ENCODE results near the gene GABRG3. TPM values are rescaled to one million over a fixed set of nuclear protein-coding genes. Genes with fewer than 3 reads are reported as not detected.

GABRG3 gene
- total RNA-seq, 1 experiment from 2014 or later, result 0.15 TPM

- H3K27me3 ChIP-seq (ENCODE audit: insufficient read depth, low read length), result no peaks in the 10 kb centered on the region
- no peak overlapping the region for H4K8ac ChIP-seq (replicated peaks; ENCODE audit: insufficient read length, low read depth, low read length)
- H2BK15ac ChIP-seq (ENCODE audit: low read depth, low read length), result no peak overlapping the region
- H3K14ac ChIP-seq (ENCODE audit: insufficient read depth, low read length), result no peak overlapping the region
- WGBS (ENCODE audit: extremely low coverage, insufficient read length, low lambda C conversion rate), result no CpG with 5 or more reads among the region's 1 CpG
- Mint-ChIP-seq H3K27ac (no peak overlapping the region), H3K27me3 (ENCODE audit: low read depth) (no peaks in the 10 kb centered on the region; the same call in 1 of the 2 replicates), H3K9me3 (peaks cover 15 to 18% of the 10 kb centered on the region in 2 experiments; a peak in 4 of 5 replicates), H3K4me1 (no peaks in the 10 kb centered on the region), H3K36me3 (ENCODE audit: insufficient read depth in 1 of 3, low read depth in 3 of 3) (peaks cover 0 to 11% (median 7%) of the 10 kb centered on the region in 3 experiments; a peak in 4 of 7 replicates), H3K4me3 (no peak overlapping the region)
- no peak overlapping the region for H2AK5ac ChIP-seq (ENCODE audit: insufficient read length, low read length)
- no peak overlapping the region for H3K4me2 ChIP-seq (ENCODE audit: insufficient read depth, insufficient read length, low read length)
- H3K56ac ChIP-seq (ENCODE audit: insufficient read length, low read depth, low read length), result no peak overlapping the region
- no peak overlapping the region for H3T11ph ChIP-seq (ENCODE audit: low read length)
- TF ChIP-seq CTCF (conservative IDR thresholded peaks at IDR 0.05), result no peak
- H2AFZ ChIP-seq (ENCODE audit: low read length), result no peak overlapping the region
- H3K4ac ChIP-seq (ENCODE audit: low read depth, low read length), result no peak overlapping the region
- DNase-seq, result no peak
- H2BK12ac ChIP-seq (ENCODE audit: insufficient read length, low read depth, low read length), result no peak overlapping the region
- H3K9ac ChIP-seq (ENCODE audit: extremely low read depth, insufficient read length, low read length), result no peak overlapping the region
- H3K9me3 ChIP-seq (ENCODE audit: control insufficient read depth, low read depth, low read length), result peaks cover 4% of the 10 kb centered on the region
- no peak overlapping the region for H4K91ac ChIP-seq (ENCODE audit: insufficient read length, low read depth, low read length)
- H3K23me2 ChIP-seq (ENCODE audit: insufficient read length, low read depth, low read length, poor library complexity, severe bottlenecking), result no peaks in the 10 kb centered on the region
- H2BK5ac ChIP-seq (ENCODE audit: insufficient read length, low read length), result no peak overlapping the region
- no peak overlapping the region for H4K5ac ChIP-seq (ENCODE audit: insufficient read length, low read depth, low read length)
- no peak overlapping the region for H3K23ac ChIP-seq (ENCODE audit: insufficient read length, low read depth, low read length)
- H3K27ac ChIP-seq (ENCODE audit: insufficient read length, low read depth, low read length), result no peak overlapping the region
- no peaks in the 10 kb centered on the region for H3K79me1 ChIP-seq (ENCODE audit: insufficient read depth, low read depth, low read length, poor library complexity, severe bottlenecking)
- no peaks in the 10 kb centered on the region for H4K20me1 ChIP-seq (ENCODE audit: control insufficient read depth, insufficient read depth, insufficient read length)
- no peaks in the 10 kb centered on the region for H3K4me1 ChIP-seq (ENCODE audit: insufficient read depth, low read length)
- H2BK120ac ChIP-seq (ENCODE audit: low read depth, low read length, poor library complexity, severe bottlenecking), result no peak overlapping the region
- H2BK20ac ChIP-seq (ENCODE audit: low read depth, low read length, poor library complexity, severe bottlenecking), result no peak overlapping the region
- H3K79me2 ChIP-seq (ENCODE audit: insufficient read depth, low read length), result no peaks in the 10 kb centered on the region
- no peak overlapping the region for H3K18ac ChIP-seq (ENCODE audit: insufficient read length, low read depth, low read length)
Measured at GRCh38 chr15:27426805-27427204, 455.8 kb downstream of the GABRG3 start.
